Measurements from ENCODE around the gene TBC1D16.
A peak's percentile ranks its signal among the peaks of the same experiment; 100 is the strongest.

The TBC1D16 gene, protein sequence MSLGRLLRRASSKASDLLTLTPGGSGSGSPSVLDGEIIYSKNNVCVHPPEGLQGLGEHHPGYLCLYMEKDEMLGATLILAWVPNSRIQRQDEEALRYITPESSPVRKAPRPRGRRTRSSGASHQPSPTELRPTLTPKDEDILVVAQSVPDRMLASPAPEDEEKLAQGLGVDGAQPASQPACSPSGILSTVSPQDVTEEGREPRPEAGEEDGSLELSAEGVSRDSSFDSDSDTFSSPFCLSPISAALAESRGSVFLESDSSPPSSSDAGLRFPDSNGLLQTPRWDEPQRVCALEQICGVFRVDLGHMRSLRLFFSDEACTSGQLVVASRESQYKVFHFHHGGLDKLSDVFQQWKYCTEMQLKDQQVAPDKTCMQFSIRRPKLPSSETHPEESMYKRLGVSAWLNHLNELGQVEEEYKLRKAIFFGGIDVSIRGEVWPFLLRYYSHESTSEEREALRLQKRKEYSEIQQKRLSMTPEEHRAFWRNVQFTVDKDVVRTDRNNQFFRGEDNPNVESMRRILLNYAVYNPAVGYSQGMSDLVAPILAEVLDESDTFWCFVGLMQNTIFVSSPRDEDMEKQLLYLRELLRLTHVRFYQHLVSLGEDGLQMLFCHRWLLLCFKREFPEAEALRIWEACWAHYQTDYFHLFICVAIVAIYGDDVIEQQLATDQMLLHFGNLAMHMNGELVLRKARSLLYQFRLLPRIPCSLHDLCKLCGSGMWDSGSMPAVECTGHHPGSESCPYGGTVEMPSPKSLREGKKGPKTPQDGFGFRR

DNA sequence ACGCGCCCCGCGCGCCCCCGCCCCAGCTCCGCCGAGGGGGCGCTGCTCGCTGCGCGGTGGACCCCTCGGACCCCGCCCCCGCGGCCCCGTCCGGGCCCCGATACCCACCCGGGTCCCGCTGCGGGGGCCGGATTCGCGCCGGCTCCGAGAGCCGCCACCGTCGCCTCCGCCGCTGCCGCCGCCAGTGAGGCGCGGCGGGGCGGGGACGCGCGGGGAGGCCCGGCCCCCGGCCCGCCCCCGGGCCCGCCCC is at the start of gene TBC1D16:
Gene TBC1D16, minus strand, starts transcription at position 186 of the 250 bp plus-strand sequence. CDS start 22,325 bp downstream, outside the sequence.
- no peak for DNase-seq

DNA sequence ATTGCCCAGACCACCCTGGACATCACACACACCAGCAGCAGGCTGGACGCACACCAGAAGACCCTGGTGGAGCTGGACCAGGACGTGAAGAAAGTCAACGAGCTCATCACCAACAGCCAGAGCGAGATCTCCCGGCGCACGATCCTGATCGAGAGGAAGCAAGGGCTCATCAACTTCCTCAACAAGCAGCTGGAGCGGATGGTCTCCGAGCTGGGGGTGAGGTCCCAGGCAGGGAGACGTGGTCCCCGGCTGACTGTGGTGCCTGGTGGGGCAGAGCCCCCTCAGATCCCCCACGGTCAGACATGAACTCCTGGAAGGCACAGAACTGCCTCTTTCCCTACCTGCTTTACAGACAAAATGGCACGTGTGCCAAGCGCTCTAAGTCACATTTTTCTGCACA is 49.1 kb upstream of the TBC1D16 start:
- no peak for DNase-seq

DNA sequence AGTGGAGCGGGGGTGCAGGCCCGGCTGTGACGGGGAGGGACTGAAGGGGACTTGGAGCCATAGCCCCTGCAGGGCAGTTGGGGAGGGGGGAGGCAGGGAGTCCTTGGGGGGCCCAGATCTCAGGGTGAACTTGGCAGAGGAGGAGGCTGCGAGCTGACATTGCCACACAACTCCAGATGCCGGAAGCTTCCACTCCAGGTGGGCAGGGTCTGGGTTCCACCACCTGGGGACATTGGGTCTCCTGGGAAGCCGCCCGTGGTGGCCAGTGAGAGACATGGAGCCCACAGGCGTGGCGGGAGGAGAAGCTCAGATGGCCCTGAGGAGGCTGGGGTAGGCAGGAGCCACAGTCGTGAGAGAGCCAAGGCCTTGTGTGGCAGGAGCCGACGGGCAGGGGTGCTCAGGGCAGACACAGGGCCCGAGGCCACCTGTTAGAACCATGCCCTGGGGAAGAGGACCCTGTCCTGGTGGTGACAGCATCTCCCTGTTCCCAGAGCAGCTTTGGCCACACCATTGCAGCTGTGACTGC is 47.5 kb upstream of the TBC1D16 start:
- no peak for DNase-seq

DNA sequence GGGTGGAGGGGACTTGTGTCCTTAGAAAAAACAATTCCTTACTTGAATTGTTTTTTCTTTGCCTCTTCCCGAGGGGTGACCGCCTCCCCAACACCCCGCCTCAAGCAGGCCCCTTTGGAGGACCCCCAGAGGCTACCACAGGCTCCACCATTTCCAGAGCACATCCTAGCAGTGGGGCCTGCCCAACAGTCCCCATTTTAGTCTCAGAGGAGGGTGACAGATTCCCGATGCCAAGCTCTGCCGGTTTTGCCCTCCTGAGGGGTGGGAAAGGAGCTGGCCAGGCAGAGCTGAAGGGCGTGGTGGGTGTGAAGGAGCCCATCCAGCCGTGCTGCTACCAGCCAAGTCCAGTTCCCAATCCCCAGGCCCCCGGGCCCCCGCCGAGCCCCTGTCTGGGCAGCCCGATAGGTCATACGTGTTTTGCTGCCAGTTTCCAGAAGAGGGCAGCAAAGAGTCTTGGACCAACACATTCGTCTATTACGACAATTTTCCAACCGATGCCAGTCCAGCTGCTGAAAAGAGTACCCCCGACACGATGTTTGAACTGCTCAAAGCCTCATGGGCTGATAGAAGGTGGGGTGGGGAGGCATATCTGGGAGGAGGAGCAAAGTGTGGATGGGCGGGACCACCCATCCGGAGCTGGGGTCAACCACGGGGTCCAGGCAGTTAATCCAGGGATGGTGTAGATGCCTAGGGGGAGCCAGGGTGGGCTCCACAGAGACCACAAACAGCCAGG is 46.9 kb upstream of the TBC1D16 start:
- DNase-seq = peak in 29 of 51 donors; percentile 12 to 66 (median 35)

DNA sequence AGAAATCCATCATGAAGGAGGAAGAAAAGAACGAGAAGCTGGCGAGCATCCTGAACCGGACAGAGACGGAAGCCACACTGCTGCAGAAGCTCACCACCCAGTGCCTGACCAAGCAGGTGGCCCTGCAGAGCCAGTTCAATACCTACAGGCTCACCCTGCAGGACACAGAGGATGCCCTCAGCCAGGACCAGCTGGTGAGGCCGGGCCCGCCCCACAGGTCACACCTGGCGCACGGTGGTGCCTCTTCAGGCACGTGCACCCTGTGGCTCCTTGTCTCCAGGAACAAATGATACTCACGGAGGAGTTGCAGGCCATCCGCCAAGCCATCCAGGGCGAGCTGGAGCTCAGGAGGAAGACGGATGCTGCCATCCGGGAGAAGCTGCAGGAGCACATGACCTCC is 45.9 kb upstream of the TBC1D16 start:
- DNase-seq = no peak

DNA sequence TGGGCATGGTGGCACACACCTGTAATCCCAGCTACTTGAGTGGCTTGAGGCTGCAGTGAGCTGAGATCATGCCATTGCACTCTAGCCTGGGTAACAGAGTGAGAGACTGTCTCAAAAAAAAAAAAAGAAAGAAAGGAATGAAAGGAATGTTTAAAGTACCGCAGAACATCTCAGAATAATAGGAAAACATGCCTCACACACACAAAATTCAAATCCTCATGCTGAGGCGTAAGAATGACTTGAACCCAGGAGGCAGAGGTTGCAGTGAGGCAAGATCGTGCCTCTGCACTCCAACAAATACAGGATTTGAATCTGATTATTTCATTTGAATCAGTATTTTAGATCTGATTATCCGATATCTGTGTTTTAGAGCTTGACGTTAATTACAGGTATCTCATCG is 44.4 kb upstream of the TBC1D16 start:
- no peak for DNase-seq

DNA sequence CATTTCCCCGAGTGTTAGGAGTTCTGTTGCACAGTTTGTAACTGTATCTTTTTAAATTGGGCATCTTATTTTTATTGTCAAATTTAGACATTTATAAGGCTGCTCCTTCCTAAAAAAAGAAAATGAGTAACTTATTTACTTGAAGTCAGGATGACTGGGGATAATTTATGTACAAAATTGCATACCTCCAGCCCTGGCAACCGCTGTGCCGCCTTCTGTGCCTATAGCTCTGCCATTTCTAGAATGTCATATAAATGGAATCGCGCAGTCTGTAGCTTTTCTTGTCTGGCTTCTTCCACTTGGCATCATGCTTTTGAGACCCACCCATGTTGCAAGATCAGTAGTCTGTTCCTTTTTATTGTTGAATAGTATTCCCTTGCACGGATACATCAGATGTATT is 36.7 kb upstream of the TBC1D16 start:
- DNase-seq = no peak

DNA sequence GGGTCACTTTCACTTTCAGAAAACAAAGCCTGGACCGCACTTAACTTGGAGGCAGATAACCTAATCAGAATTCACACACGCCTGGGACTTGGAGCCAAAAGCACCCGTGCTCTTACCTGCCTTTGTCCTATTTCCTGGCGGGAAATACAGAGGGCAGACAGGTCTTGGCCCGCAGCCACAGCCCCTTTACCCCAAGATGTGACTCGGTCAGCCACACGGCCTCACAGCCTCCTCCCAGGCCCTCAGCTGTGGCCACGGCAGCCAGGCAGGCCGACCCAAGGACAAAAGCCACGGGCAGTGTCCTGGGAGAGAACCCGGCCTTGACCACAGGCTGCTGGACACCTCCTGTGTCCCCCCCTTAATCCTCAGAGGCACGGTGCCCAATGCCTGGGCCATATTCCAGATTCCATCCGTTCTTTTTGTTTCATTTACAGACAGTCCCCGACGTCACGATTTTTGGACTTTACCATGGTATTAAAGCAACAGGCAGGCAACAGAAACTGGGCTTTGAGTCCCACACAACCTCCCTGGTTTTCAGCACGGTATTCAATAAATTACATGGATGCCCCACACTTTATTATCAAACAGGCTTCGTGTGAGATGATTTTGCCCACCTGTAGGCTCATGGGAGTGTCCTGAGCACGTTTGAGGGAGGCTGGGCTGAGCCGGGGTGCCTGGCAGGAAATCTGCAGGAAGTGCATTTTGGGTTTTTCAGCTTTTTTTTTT is 35.6 kb upstream of the TBC1D16 start:
- DNase-seq = peak in 38 of 51 donors; percentile 14 to 75 (median 48)

DNA sequence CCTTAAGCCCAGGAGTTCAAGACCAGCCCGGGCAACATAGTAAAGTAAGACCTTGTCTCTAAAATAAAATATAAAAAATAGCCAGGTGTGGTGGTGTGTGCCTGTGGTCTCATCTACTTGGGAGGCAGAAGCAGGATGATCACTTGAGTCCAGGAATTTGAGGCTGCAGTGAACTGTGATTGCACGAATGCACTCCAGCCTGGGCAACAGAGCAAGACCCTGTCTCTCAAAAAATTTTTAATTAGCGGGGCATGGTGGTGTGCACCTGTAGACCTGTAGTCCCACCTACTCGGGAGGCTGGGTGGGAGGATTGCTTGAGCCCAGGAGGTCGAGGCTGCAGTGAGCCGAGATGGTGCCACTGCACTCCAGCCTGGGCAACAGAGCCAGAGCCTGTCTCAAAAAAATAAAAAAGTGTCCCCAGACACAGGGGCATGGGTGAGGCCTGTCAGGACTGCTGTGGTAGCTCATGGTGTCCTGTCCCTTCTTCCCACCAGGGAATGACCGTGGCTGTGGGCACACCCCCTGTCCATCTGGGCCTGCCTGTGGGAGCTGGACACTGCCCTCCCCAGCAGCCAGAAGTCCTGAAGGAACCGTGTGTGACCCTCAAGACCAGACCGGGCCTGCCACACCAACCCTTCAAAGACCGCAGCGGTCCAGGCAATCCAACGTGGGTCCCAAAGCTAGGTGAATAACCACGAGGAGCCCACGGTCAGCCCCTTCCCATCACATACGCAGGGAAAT is 34.9 kb upstream of the TBC1D16 start:
- DNase-seq = no peak

DNA sequence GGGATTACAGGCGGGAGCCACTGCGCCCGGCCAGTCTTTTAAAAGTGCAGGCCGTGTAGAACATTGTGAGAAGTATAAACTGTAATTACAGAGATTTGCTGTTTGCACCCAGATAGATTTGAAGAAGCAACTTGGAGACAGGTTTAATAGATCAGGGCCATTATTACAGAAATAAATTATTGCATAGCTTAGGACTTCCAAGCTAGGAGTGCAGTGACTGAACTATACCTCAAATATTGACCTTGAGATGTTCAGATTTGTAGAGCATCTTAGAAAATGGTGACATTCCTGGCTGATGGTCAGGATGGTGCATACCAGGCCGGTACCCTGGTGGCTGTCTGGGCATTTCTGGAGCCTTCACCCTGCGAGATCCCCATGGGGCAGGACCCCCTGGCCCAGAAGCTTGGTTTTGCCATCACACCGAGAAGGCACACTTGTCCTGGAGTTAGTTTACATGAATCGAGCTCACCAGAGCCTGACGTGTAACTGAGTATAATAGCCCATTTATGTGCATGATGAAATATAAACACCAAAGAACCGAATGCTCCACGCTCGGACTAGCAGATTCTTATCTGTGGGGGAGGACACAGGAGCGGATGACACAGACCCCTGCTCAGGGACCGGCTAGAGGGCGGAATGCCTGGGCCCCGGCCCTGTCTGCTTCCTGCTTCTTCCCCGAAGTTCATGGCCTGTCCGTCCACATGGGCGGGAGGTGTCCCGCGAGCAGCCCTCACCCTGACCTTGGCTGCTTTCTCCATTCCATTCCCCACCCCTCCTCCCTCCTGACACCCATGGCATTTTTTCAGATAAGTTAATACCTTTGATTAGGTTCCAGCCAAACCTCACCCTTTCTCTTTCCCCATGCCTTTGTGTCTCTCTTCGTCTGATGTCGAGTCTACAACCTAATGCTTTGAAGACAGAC is 32.9 kb upstream of the TBC1D16 start:
- DNase-seq = no peak

DNA sequence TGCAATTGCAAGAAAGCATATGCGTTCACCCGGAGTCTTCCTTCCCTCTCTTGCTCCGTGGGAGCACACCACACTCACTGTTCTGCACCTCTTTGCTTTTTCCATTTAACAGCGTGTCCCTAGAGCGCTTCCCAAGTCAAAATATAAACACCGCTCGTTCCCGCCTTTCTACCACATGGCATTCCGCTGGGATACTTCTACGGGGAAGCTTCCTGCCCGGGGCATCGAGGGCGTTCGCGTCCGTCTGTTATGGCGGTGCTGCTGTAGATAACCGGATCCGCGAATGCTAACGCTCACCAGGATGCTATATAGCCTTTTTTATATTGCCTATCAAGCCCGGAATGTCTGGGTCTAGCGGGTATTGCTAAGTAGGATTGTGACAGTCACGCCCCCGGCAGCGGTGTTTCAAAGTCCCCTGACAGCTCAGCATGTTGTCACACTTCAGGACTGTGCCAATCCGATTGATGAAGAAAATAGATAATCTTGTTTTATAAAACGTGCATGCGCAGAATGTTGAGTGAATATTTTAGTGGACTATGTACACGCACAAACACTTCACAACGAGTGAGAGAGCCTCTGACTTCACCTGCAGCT is 31.8 kb upstream of the TBC1D16 start:
- DNase-seq = no peak

DNA sequence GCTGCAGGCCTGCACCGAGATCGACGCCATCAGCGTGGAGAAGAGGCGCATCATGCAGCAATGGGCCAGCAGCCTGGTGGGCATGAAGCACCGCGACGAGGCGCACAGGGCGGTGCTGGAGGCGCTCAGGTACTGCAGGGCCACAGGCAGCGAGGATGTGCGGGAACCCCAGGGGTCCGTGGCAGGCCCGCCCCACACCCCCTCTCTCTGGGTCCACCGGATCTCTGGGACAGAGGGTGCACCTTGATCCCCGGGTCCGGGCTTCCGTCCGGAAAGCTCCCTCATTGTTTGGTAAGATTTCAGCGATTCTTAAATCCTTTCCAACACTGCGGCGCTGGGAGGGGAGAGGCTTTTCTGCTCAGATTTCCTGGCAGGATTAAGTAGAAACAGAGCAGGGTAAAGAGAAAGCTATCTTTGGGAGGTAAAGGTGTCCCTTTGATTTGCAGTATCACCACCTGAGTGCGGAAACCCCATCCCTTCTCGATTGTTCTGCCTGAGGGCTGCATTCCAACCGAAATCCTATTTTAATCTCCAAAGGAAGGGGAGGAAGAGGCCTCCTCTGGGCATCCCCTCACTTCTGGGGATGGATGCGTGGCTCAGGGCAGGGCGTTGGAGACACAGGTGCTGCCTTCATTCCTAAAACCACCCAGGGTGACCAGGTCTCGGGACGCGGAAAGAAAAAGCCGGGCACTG is 30.0 kb upstream of the TBC1D16 start:
- no peak for DNase-seq

DNA sequence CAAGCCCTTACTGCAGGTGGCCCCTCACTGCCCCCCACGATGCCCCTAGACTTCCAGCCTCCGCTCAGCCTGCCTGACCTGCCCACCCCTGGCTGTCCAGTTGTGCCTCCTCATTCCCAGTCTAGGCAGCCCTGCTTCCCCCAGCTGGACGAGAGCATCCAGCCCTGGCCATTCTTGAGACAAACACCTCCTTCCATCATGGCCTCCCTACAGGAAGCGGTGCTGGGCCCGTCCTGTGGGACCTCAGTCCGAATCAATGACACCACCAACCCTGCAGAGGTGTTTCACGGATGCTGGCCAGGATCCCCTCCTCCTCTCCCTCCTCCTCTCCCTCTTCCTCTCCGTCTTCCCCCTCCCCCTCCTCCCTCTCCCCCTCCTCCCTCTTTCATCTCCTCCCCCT is 29.0 kb upstream of the TBC1D16 start:
- no peak for DNase-seq

DNA sequence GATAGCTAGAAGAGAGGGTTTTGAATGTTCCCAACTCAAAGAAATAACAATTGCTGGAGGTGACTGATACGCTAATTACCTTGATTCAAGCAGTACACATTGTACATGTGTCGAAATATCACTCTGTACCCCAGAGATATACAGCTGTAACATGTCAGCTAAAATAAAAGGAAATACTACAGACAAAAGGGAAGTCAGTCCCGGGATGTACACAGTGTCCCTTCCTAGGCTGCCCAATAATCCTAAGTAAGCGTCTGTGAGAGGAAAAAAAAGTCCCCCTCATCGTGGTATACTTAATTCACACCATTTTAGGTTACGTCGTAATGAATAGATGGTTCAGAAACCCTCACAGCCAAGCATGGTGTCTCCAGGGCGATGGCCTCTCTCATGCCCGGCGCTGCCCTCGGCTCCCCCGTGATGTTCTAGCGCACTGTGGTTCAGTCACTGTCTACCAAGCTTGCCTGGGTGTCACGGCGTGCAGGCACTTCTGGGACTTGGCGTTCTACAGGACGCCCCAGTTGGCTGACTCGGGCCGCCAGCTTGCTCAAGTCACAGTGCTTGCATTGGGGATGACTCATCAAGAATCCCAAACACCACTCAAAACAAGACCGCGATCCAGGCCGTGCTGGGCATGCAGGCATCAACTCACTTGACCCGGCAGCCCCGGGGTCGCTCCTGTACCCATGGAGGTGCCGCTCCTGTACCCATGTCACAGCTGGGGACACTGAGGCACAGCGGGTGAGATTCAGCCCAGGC is 28.3 kb upstream of the TBC1D16 start:
- DNase-seq = peak in 22 of 51 donors; percentile 12 to 70 (median 36)

DNA sequence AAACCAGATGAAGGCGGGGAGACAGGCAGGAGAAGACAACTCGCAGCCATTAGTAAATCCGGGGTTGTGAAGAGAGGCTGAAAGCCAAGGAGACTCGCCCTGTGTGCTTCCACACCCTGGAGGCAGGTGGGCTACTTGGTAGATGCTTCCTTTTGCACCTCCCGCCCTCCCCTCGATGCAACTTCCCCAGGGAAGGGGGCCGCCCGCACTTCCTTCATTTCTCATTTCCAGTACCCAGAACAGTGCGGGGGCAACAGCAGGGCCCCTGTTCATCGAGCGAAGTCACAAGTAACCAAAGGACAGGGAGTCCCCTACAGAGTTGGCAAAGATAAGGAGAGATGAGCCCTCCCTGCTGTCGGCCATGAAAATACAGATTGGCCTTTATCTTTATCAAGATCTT is 25.7 kb upstream of the TBC1D16 start:
- no peak for DNase-seq

DNA sequence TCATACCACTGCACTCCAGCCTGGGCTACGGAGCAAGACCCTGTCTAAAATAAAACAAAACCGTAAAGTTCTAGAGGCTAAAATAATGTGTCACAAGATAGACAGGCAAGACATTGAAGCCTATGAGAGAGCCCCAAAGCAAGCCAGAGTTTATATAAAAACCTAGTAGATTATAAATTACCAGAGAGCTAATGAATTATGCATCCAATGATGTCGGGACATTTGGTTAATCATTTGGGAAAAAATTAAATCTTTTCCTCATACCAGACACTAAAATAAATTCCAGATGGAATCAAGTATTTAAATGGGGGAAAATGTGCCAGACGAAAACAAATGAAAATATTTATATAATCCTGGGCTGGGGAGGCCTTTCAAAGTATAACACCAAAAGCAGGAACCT is 25.0 kb upstream of the TBC1D16 start:
- DNase-seq = no peak

DNA sequence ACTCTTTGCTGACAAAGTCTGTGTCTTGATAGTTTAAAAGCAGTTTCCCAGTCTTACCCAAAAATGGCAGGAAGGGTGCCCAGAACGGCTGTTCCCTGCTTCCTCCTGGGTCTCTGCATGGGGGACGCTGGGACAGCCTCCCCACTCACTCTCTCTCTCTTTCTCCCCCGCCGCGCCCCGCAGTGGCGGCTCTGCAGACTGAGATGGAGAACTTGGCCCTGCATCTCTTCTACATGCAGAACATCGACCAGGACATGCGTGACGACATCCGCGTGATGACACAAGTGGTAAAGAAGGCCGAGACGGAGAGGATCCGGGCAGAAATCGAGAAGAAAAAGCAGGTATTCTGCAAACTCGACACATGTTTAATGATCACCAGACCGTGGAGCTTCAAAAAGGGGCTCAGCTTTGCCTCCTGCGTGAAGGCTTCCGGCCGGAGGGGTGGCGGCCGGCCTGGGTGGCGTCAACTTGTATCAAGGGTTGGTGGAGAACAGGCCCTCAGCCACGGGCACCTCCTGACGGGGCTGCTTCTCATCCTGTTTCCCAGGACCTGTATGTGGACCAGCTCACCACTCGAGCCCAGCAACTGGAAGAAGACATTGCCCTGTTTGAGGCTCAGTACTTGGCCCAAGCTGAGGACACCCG is 22.8 kb upstream of the TBC1D16 start:
- DNase-seq = no peak

Measured in hypothalamus (tissue), 51 donors.